PC-3 (cell line): ENCODE results near the gene BIRC3. TPM values are rescaled to one million over a fixed set of nuclear protein-coding genes. Genes with fewer than 3 reads are reported as not detected.

ENCODE experiments used
- ATAC-seq: fragments of 200-7000 bp; cut with Tn5 transposase; 2 replicates; pipeline ENCODE4 v1.9.1; 2020; ENCODE audit warnings: mild to moderate bottlenecking, moderate library complexity
- BruUV-seq: library from RNA; stranded (reverse); fragments of 400-500 nt; replicated peaks from 2 replicates; lab custom pipeline; 2021; lab: Mats Ljungman, UMichigan
- CTCF ChIA-PET: fragments of 300-600 bp; sonication (Branson Sonifier 250); formaldehyde crosslinking; loops from one replicate; lab custom pipeline; 2022; ENCODE audit warnings: antibody characterized with exemption; lab: Charles Lee
- POLR2A ChIA-PET: fragments of 300-600 bp; sonication (Branson Sonifier 250); formaldehyde crosslinking; loops from one replicate; lab custom pipeline; 2022; ENCODE audit warnings: antibody characterized with exemption; ENCODE audit not compliant: unreplicated experiment; lab: Charles Lee
- DNase-seq: peaks from one replicate; pipeline ENCODE4 v3.0.0-alpha.2; 2015
- H2AFZ ChIP-seq: fragments of 300-600 bp; sonication (generic); 2 replicates; pipeline ENCODE4 v1.6.0; 2016; ENCODE audit warnings: antibody characterized with exemption, low read length
- H3F3A ChIP-seq: fragments of 300-600 bp; sonication (generic); one replicate; pipeline ENCODE4 v1.6.0; 2017; ENCODE audit warnings: antibody characterized with exemption, low read length, control low read depth, mild to moderate bottlenecking; ENCODE audit not compliant: unreplicated experiment
- H3K27ac ChIP-seq: fragments of 300-600 bp; sonication (generic); 2 replicates; pipeline ENCODE4 v1.5.1; 2016; ENCODE audit warnings: mild to moderate bottlenecking, low read length
- H3K27me3 ChIP-seq: fragments of 300-600 bp; sonication (generic); 2 replicates; pipeline ENCODE4 v1.6.1; 2016; ENCODE audit warnings: low read length, mixed read lengths
- H3K36me3 ChIP-seq: fragments of 300-600 bp; sonication (generic); 2 replicates; pipeline ENCODE4 v1.6.1; 2016; ENCODE audit warnings: low read depth, mixed run types, low read length, mixed read lengths
- H3K4me1 ChIP-seq: fragments of 300-600 bp; sonication (generic); 2 replicates; pipeline ENCODE4 v1.5.1; 2016; ENCODE audit warnings: low read length; ENCODE audit not compliant: insufficient read depth
- H3K4me2 ChIP-seq: fragments of 300-600 bp; sonication (generic); 2 replicates; pipeline ENCODE4 v1.6.0; 2016; ENCODE audit warnings: low read length
- H3K4me3 ChIP-seq: fragments of 300-600 bp; sonication (generic); 2 replicates; pipeline ENCODE4 v1.5.1; 2016; ENCODE audit warnings: mild to moderate bottlenecking, low read length, mixed read lengths
- H3K79me2 ChIP-seq: fragments of 300-600 bp; sonication (generic); 2 replicates; pipeline ENCODE4 v1.6.1; 2017; ENCODE audit warnings: low read length, mixed read lengths
- H3K9ac ChIP-seq: fragments of 300-600 bp; sonication (generic); 2 replicates; pipeline ENCODE4 v1.6.0; 2016; ENCODE audit warnings: mild to moderate bottlenecking, low read length
- H3K9me2 ChIP-seq: fragments of 300-600 bp; sonication (generic); replicated peaks from 2 replicates; pipeline ENCODE4 v1.6.1; 2016; ENCODE audit warnings: mixed run types, low read length, mixed read lengths
- H3K9me3 ChIP-seq: fragments of 300-600 bp; sonication (generic); 2 replicates; pipeline ENCODE4 v1.6.1; 2016; ENCODE audit warnings: low read length, mixed read lengths
- H4K20me1 ChIP-seq: fragments of 300-600 bp; sonication (generic); 2 replicates; pipeline ENCODE4 v1.6.1; 2016; ENCODE audit warnings: low read length, mixed read lengths
- CTCF ChIP-seq: fragments of 300-600 bp; sonication (generic); conservative IDR thresholded peaks from 2 replicates; pipeline ENCODE4 v1.5.1; 2017; ENCODE audit warnings: antibody characterized with exemption, low read depth, mild to moderate bottlenecking, low read length
- EZH2 ChIP-seq: fragments of 300-600 bp; sonication (generic); IDR thresholded peaks from one replicate; pipeline ENCODE4 v1.6.1; 2017; ENCODE audit warnings: antibody characterized with exemption, mild to moderate bottlenecking, low read length; ENCODE audit not compliant: unreplicated experiment
- EZH2phosphoT487 ChIP-seq: fragments of 300-600 bp; sonication (generic); IDR thresholded peaks from 2 replicates; pipeline ENCODE4 v1.6.1; 2018; ENCODE audit warnings: mild to moderate bottlenecking, antibody characterized with exemption, low read length, borderline replicate concordance
- intact Hi-C: fragments of 100-400 bp; cut with micrococcal nuclease; formaldehyde crosslinking; loops from 2 replicates; pipeline ENCODE4 v1.9.0; 2023
- total RNA-seq: library from RNA; depleted of rRNA; stranded (reverse); fragments of >200 nt; gene quantifications from 2 replicates; pipeline ENCODE4 v1.2.3, GENCODE V29; 2014

Gene BIRC3
- total RNA-seq, 1 experiment from 2014 or later = 4.2 TPM

- no peaks in the 10 kb centered on the region for H3F3A ChIP-seq
- DNase-seq = no peak
These were observed 68.1 kb downstream of the BIRC3 start for GRCh38 chr11:102385085-102386007.

GRCh38 chr11:102386136-102386734 lies 69.0 kb downstream of the BIRC3 start:
- DNase-seq (no peak), ATAC-seq (no peak)
- H3K9me3 ChIP-seq = no peaks in the 10 kb centered on the region
- H3K36me3 ChIP-seq = peaks cover 9% of the 10 kb centered on the region; the same call in 1 of the 2 replicates
- H3K9me2 ChIP-seq = no peaks in the 10 kb centered on the region
- POLR2A ChIA-PET = interaction anchor here (0.6 kb wide), 1 partner anchor 305 kb away, joined by 3 read pairs; no protein-coding TSS in a partner anchor
- no peak overlapping the region for H2AFZ ChIP-seq
- TF ChIP-seq EZH2phosphoT487 = no peak
- TF ChIP-seq CTCF = no peak
- no peak for TF ChIP-seq EZH2
- no peaks in the 10 kb centered on the region for H3K4me1 ChIP-seq
- no TSS peak for BruUV-seq
- H4K20me1 ChIP-seq = no peaks in the 10 kb centered on the region
- no peak overlapping the region for H3K9ac ChIP-seq
- H3F3A ChIP-seq = no peaks in the 10 kb centered on the region
- H3K27ac ChIP-seq = no peak overlapping the region
- CTCF ChIA-PET = interaction anchor here (0.6 kb wide), 1 partner anchor 19 kb away, joined by 3 read pairs; no protein-coding TSS in a partner anchor
- H3K27me3 ChIP-seq = no peaks in the 10 kb centered on the region
- H3K4me2 ChIP-seq = no peak overlapping the region
- no peaks in the 10 kb centered on the region for H3K79me2 ChIP-seq
- no peak overlapping the region for H3K4me3 ChIP-seq
- intact Hi-C loops = no loop called here

More at GRCh38 chr11:102385085-102386007, 68.1 kb downstream of the BIRC3 start:
- no peak for ATAC-seq
- no peak overlapping the region for H3K27ac ChIP-seq
- no peak overlapping the region for H2AFZ ChIP-seq
- H3K36me3 ChIP-seq = peaks cover 11% of the 10 kb centered on the region
- H3K27me3 ChIP-seq = no peaks in the 10 kb centered on the region
- no TSS peak for BruUV-seq
- intact Hi-C loops = no loop called here
- no peaks in the 10 kb centered on the region for H3K9me3 ChIP-seq
- H3K9ac ChIP-seq = no peak overlapping the region
- H3K4me3 ChIP-seq = no peak overlapping the region
- H3K79me2 ChIP-seq = no peaks in the 10 kb centered on the region
- ChIA-PET POLR2A (interaction anchor here (0.6 kb wide), 2 partner anchors 236 to 306 kb away, joined by 3 read pairs; no protein-coding TSS in a partner anchor), CTCF (no interaction called here)
- H3K9me2 ChIP-seq = no peaks in the 10 kb centered on the region
- TF ChIP-seq CTCF = no peak
- no peak for TF ChIP-seq EZH2phosphoT487
- no peak for TF ChIP-seq EZH2
- H4K20me1 ChIP-seq = no peaks in the 10 kb centered on the region
- H3K4me1 ChIP-seq = no peaks in the 10 kb centered on the region
- no peak overlapping the region for H3K4me2 ChIP-seq
